H1 (cell line): ENCODE results near the gene TOM1. TPM values are rescaled to one million over a fixed set of nuclear protein-coding genes. Genes with fewer than 3 reads are reported as not detected.

ENCODE experiments used
- CTCF ChIA-PET: fragments of 300-600 bp; sonication (Branson Sonifier 250); formaldehyde crosslinking; loops from one replicate; lab custom pipeline; 2021; ENCODE audit not compliant: partially characterized antibody; lab: Charles Lee
- POLR2A ChIA-PET: fragments of 300-600 bp; sonication (Branson Sonifier 250); formaldehyde crosslinking; loops from one replicate; lab custom pipeline; 2021; ENCODE audit warnings: inconsistent platforms; ENCODE audit not compliant: partially characterized antibody; lab: Charles Lee
- DNase-seq, 2 experiments: peaks; one replicate each; pipeline versions ENCODE4 v3.0.0 to v3.0.0-alpha.2; 2010 to 2022; ENCODE audit warnings: low spot score in 2 of 2, low read depth in 1 of 2, mixed read lengths in 1 of 2
- FAIRE-seq: peaks from 2 replicates; lab custom pipeline; 2011; peaks lifted over from hg19 to GRCh38; lab: Jason Lieb, UNC
- H2AFZ ChIP-seq: 2 replicates; pipeline ENCODE4 v1.8.1; 2012; ENCODE audit warnings: low read length, inconsistent platforms
- H2AK5ac ChIP-seq: 2 replicates; pipeline ENCODE4 v1.6.1; 2013; ENCODE audit warnings: low read depth, low read length
- H2BK120ac ChIP-seq: replicated peaks from 2 replicates; pipeline ENCODE3; 2013; ENCODE audit warnings: low read depth, low read length, inconsistent platforms
- H2BK12ac ChIP-seq: 2 replicates; pipeline ENCODE4 v1.6.1; 2013; ENCODE audit warnings: low read depth, low read length
- H2BK15ac ChIP-seq: 2 replicates; pipeline ENCODE4 v1.6.1; 2013; ENCODE audit warnings: low read length
- H2BK20ac ChIP-seq: 2 replicates; pipeline ENCODE4 v1.6.1; 2013; ENCODE audit warnings: low read length
- H2BK5ac ChIP-seq: 2 replicates; pipeline ENCODE4 v1.6.1; 2013; ENCODE audit warnings: low read depth, low read length
- H3K14ac ChIP-seq: 2 replicates; pipeline ENCODE4 v1.6.1; 2013; ENCODE audit warnings: inconsistent platforms; ENCODE audit not compliant: insufficient read length
- H3K18ac ChIP-seq: 2 replicates; pipeline ENCODE4 v1.6.1; 2013; ENCODE audit warnings: low read length; ENCODE audit errors: extremely low read depth
- H3K23ac ChIP-seq: 2 replicates; pipeline ENCODE4 v1.6.1; 2013; ENCODE audit warnings: inconsistent platforms; ENCODE audit not compliant: insufficient read length
- H3K23me2 ChIP-seq: 2 replicates; pipeline ENCODE4 v1.6.1; 2013; ENCODE audit warnings: low read depth, low read length
- H3K27ac ChIP-seq: 2 replicates; pipeline ENCODE4 v1.6.1; 2011; ENCODE audit warnings: low read depth, low read length, inconsistent platforms
- H3K27me3 ChIP-seq, 4 experiments: replicated peaks in 1 of 4; 1 replicate in 1 of 4; 2 replicates in 3 of 4; pipeline versions ENCODE4 v1.6.1 to v1.8.1; 2011 to 2013; ENCODE audit warnings: low read length in 3 of 4, mild to moderate bottlenecking in 3 of 4, inconsistent platforms in 2 of 4, mixed read lengths in 2 of 4, moderate library complexity in 1 of 4; ENCODE audit not compliant: control insufficient read depth in 3 of 4, insufficient read depth in 3 of 4; ENCODE audit errors: extremely low read depth in 1 of 4
- H3K36me3 ChIP-seq, 4 experiments: 2 replicates each; pipeline versions ENCODE4 v1.6.1 to v1.8.1; 2011 to 2013; ENCODE audit warnings: mild to moderate bottlenecking in 4 of 4, low read length in 3 of 4, moderate library complexity in 2 of 4, control low read depth in 1 of 4, inconsistent platforms in 1 of 4; ENCODE audit not compliant: insufficient read depth in 4 of 4, control insufficient read depth in 2 of 4
- H3K4ac ChIP-seq: replicated peaks from 2 replicates; pipeline ENCODE3; 2013; ENCODE audit warnings: low read length, low read depth, mixed read lengths, inconsistent platforms; ENCODE audit not compliant: insufficient read length
- H3K4me1 ChIP-seq, 4 experiments: replicated peaks in 1 of 4; 1 replicate in 1 of 4; 2 replicates in 3 of 4; pipeline versions ENCODE4 v1.6.1 to v1.8.1; 2011 to 2013; ENCODE audit warnings: low read length in 3 of 4, inconsistent platforms in 2 of 4, mixed read lengths in 1 of 4; ENCODE audit not compliant: insufficient read depth in 4 of 4, control insufficient read depth in 3 of 4
- H3K4me2 ChIP-seq, 2 experiments: 2 replicates each; pipeline versions ENCODE4 v1.6.1 to v1.8.1; 2011 to 2013; ENCODE audit warnings: low read depth in 2 of 2, low read length in 2 of 2, control low read depth in 1 of 2, inconsistent platforms in 1 of 2, mild to moderate bottlenecking in 1 of 2; ENCODE audit not compliant: insufficient read depth in 1 of 2
- H3K4me3 ChIP-seq, 4 experiments: fragments of 200-600, 300-600 bp in 1 of 4; sonication (generic), shearing (Covaris generic), sonication (Bioruptor Twin) in 1 of 4; 2 replicates each; pipeline versions ENCODE4 v1.5.1 to v1.8.1; 2011 to 2016; ENCODE audit warnings: low read length in 4 of 4, low read depth in 3 of 4, control low read depth in 2 of 4, inconsistent platforms in 2 of 4, mild to moderate bottlenecking in 2 of 4, mixed read lengths in 1 of 4, moderate library complexity in 1 of 4; ENCODE audit not compliant: insufficient read depth in 2 of 4; ENCODE audit errors: extremely low read depth in 1 of 4
- H3K56ac ChIP-seq: replicated peaks from 2 replicates; pipeline ENCODE3; 2013; ENCODE audit warnings: low read depth, mild to moderate bottlenecking, mixed read lengths, low read length, inconsistent platforms; ENCODE audit not compliant: insufficient read length
- H3K79me1 ChIP-seq: 2 replicates; pipeline ENCODE4 v1.6.1; 2013; ENCODE audit warnings: low read depth, low read length, control low read depth
- H3K79me2 ChIP-seq, 2 experiments: 2 replicates each; pipeline versions ENCODE4 v1.6.1 to v1.8.1; 2012 to 2013; ENCODE audit warnings: low read length in 2 of 2, mild to moderate bottlenecking in 2 of 2, inconsistent platforms in 1 of 2; ENCODE audit not compliant: insufficient read depth in 2 of 2, control insufficient read depth in 1 of 2
- H3K9ac ChIP-seq, 4 experiments: replicated peaks in 1 of 4; 1 replicate in 1 of 4; 2 replicates in 3 of 4; pipeline versions ENCODE4 v1.6.1 to v1.8.1; 2011 to 2013; ENCODE audit warnings: low read depth in 3 of 4, low read length in 3 of 4, control low read depth in 2 of 4, mild to moderate bottlenecking in 2 of 4, moderate library complexity in 2 of 4, inconsistent platforms in 1 of 4; ENCODE audit errors: extremely low read depth in 1 of 4
- H3K9me3 ChIP-seq, 2 experiments: 2 replicates each; pipeline versions ENCODE4 v1.6.1 to v1.8.1; 2012 to 2013; ENCODE audit warnings: mild to moderate bottlenecking in 2 of 2, moderate library complexity in 2 of 2, control low read depth in 1 of 2, inconsistent platforms in 1 of 2, low read depth in 1 of 2, low read length in 1 of 2, mixed read lengths in 1 of 2; ENCODE audit not compliant: insufficient read depth in 2 of 2
- H4K20me1 ChIP-seq, 2 experiments: replicated peaks in 1 of 2; 2 replicates each; pipeline versions ENCODE3 to v1.8.1; 2011 to 2013; ENCODE audit warnings: inconsistent platforms in 2 of 2, low read length in 2 of 2, mild to moderate bottlenecking in 1 of 2; ENCODE audit not compliant: insufficient read depth in 2 of 2, control insufficient read depth in 1 of 2
- H4K5ac ChIP-seq: 2 replicates; pipeline ENCODE4 v1.6.1; 2013; ENCODE audit warnings: low read length, low read depth, mixed read lengths, inconsistent platforms; ENCODE audit not compliant: insufficient read length
- H4K8ac ChIP-seq: 2 replicates; pipeline ENCODE4 v1.8.0; 2013; ENCODE audit warnings: mild to moderate bottlenecking, moderate library complexity, low read length, inconsistent platforms; ENCODE audit not compliant: insufficient read depth; ENCODE audit errors: extremely low read depth
- H4K91ac ChIP-seq: replicated peaks from 2 replicates; pipeline ENCODE3; 2013; ENCODE audit warnings: low read length, mixed read lengths, inconsistent platforms; ENCODE audit not compliant: insufficient read length
- ASH2L ChIP-seq: fragments of 200-600, 300-600 bp; sonication (generic); IDR thresholded peaks from one replicate; pipeline ENCODE4 v1.7.1; 2017; ENCODE audit warnings: low read length
- CBX5 ChIP-seq: fragments of 300-800, 300-1000 bp; sonication (generic); IDR thresholded peaks from 2 replicates; pipeline ENCODE4 v1.7.1; 2016; ENCODE audit warnings: antibody characterized with exemption, low read length, low read depth
- CTBP2 ChIP-seq: IDR thresholded peaks from 2 replicates; pipeline ENCODE4 v1.7.0; 2011; ENCODE audit warnings: borderline replicate concordance, mild to moderate bottlenecking, moderate library complexity, mixed read lengths, low read length; ENCODE audit not compliant: insufficient read depth, insufficient read length
- EP300 ChIP-seq, 2 experiments: IDR thresholded peaks; 1 replicate in 1 of 2; 2 replicates in 1 of 2; pipeline ENCODE4 v1.6.1; 2011 to 2012; ENCODE audit warnings: low read depth in 2 of 2, low read length in 2 of 2, mild to moderate bottlenecking in 2 of 2, borderline replicate concordance in 1 of 2, inconsistent platforms in 1 of 2, moderate library complexity in 1 of 2
- RBBP5 ChIP-seq: IDR thresholded peaks from 2 replicates; pipeline ENCODE4 v1.7.1; 2012; ENCODE audit warnings: low read depth, mild to moderate bottlenecking, inconsistent platforms, low read length, moderate library complexity, borderline replicate concordance
- RNF2 ChIP-seq: fragments of 200-900, 300-1000 bp; sonication (generic); IDR thresholded peaks from 2 replicates; pipeline ENCODE4 v1.7.1; 2016; ENCODE audit warnings: borderline replicate concordance, low read depth, mild to moderate bottlenecking, antibody characterized with exemption, low read length; ENCODE audit not compliant: poor library complexity, severe bottlenecking; ENCODE audit errors: missing control alignments
- RXRA ChIP-seq: IDR thresholded peaks from 2 replicates; pipeline ENCODE4 v1.6.1; 2011; ENCODE audit warnings: low read depth, mild to moderate bottlenecking, low read length, moderate library complexity; ENCODE audit not compliant: insufficient read depth
- SP4 ChIP-seq: IDR thresholded peaks from 2 replicates; pipeline ENCODE4 v1.6.1; 2012; ENCODE audit warnings: low read length, inconsistent platforms
- TEAD4 ChIP-seq: IDR thresholded peaks from 2 replicates; pipeline ENCODE4 v1.6.1; 2012; ENCODE audit warnings: low read depth, low read length, inconsistent platforms, mixed read lengths
- WGBS, 2 experiments: shearing (Covaris generic) in 1 of 2; methylation state at CpG; one replicate each; pipeline versions ENCODE4 v1.1.6 to v1.1.7; 2013 to 2015; ENCODE audit warnings: low lambda C conversion rate in 2 of 2, mixed read lengths in 2 of 2, inconsistent platforms in 1 of 2, low coverage in 1 of 2, missing lambda C conversion rate in 1 of 2; ENCODE audit not compliant: insufficient replicate concordance in 2 of 2, insufficient coverage in 1 of 2, insufficient read length in 1 of 2; ENCODE audit errors: extremely low coverage in 1 of 2, missing lambda C conversion rate in 1 of 2; 5-methylcytosine and 5-hydroxymethylcytosine counted together
- polyA plus RNA-seq, 7 experiments: library from polyadenylated mRNA; depleted of rRNA in 3 of 7; stranded (reverse) in 5 of 7; unstranded in 2 of 7; fragments of >200 nt in 5 of 7; fragments of 200-250 nt in 2 of 7; gene quantifications; 1 replicate in 5 of 7; 2 replicates in 1 of 7; 4 replicates in 1 of 7; pipeline versions ENCODE4 v1.2.1 to v1.2.3, GENCODE V29; 2011 to 2013; ENCODE audit warnings: missing spikeins in 2 of 7, mixed read lengths in 2 of 7
- total RNA-seq: library from RNA; stranded (reverse); fragmentation: NEBNext Ultra II Directional; extraction: Animal tissue kit (Norgen Biotek cat#: 25700); gene quantifications from 2 replicates; pipeline ENCODE4 v1.2.1, GENCODE V29; 2021
- TF ChIP-seq, protein P1 (sequence below): IDR thresholded peaks from 2 replicates; pipeline ENCODE4 v1.6.1; 2012; ENCODE audit warnings: inconsistent platforms

TOM1 gene
- total and polyA plus RNA-seq, 2 of the 8 experiments (the other 6 are each of a cell fraction or from before 2014, with no cell fraction given): 25.1 to 39.2 TPM

DNA sequence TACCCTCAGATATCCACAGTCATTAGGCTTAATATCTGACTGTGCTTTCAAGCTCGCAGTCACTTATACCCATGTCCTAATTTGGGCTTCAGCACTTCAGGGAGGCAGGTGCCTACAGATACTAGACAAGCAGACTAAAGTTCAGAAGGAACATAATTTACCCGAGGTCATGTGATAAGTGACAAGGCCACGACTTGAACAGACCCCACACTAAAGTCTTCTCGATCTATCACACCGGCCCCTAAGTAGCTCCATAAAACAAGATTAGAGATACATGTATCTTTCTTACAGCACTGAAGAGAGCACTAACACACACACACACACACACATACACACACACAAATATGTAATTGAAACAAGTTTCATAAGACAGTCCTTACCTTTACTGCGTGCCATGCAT, 32.6 kb downstream of the TOM1 start:
- Histone ChIP-seq H3K79me1 (no peaks in the 10 kb centered on the region), H3K4me2 (no peak overlapping the region), H4K8ac (no peak overlapping the region), H3K9me3 (no peaks in the 10 kb centered on the region), H2BK120ac (no peak overlapping the region), H4K20me1 (no peaks in the 10 kb centered on the region), H2AFZ (no peak overlapping the region), H2BK20ac (no peak overlapping the region), H3K4me1 (no peaks in the 10 kb centered on the region; a peak in 2 of 7 replicates), H3K27me3 (no peaks in the 10 kb centered on the region), H3K36me3 (peaks cover 2 to 7% (median 4%) of the 10 kb centered on the region in 4 experiments; a peak in 5 of 8 replicates), H3K4me3 (no peak overlapping the region), H3K56ac (no peak overlapping the region), H4K5ac (no peak overlapping the region), H3K23me2 (no peaks in the 10 kb centered on the region), H2BK15ac (no peak overlapping the region), H3K27ac (no peak overlapping the region), H3K23ac (no peak overlapping the region), H3K18ac (no peak overlapping the region), H2BK5ac (no peak overlapping the region), H3K79me2 (no peaks in the 10 kb centered on the region), H2AK5ac (no peak overlapping the region), H2BK12ac (no peak overlapping the region), H3K4ac (no peak overlapping the region), H4K91ac (no peak overlapping the region), H3K9ac (no peak overlapping the region), H3K14ac (no peak overlapping the region)
- ChIA-PET CTCF (no interaction called here), POLR2A (no interaction called here)
- DNase-seq (no peak), FAIRE-seq (no peak)
- 89% methylated on average over 6 of the region's 6 CpGs; no CpG with 5 or more reads in 1 of the 2 experiments for WGBS, 2 experiments
- TF ChIP-seq RBBP5: no peak
- TF ChIP-seq CTBP2: no peak
- TF ChIP-seq EP300 (IDR thresholded peaks at IDR 0.05; ENCODE audit: borderline replicate concordance in 1 of 2, low read depth in 2 of 2, low read length in 2 of 2): no peak
- no peak for TF ChIP-seq RXRA
- no peak for TF ChIP-seq SP4
- TF ChIP-seq CBX5: no peak
- no peak for TF ChIP-seq ASH2L
- TF ChIP-seq RNF2: no peak
- TF ChIP-seq TEAD4: no peak
- TF ChIP-seq, protein P1, sequence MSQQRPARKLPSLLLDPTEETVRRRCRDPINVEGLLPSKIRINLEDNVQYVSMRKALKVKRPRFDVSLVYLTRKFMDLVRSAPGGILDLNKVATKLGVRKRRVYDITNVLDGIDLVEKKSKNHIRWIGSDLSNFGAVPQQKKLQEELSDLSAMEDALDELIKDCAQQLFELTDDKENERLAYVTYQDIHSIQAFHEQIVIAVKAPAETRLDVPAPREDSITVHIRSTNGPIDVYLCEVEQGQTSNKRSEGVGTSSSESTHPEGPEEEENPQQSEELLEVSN: no peak
